ENCODE results near the gene AGPAT2. TPM values are rescaled to one million over a fixed set of nuclear protein-coding genes. Genes with fewer than 3 reads are reported as not detected.

The AGPAT2 gene
- total RNA-seq, 1 experiment from 2014 or later, result 40.2 TPM

- Mint-ChIP-seq H3K9me3 (no peaks in the 10 kb centered on the region), H3K4me1 (peaks cover 10% of the 10 kb centered on the region), H3K27me3 (ENCODE audit: low read depth) (no peaks in the 10 kb centered on the region; the same call in 1 of the 2 replicates), H3K27ac (no peak overlapping the region), H3K36me3 (no peaks in the 10 kb centered on the region), H3K4me3 (no peak overlapping the region)
- ChIA-PET POLR2A (no interaction called here), CTCF (interaction anchor here (2.0 to 4.9 kb wide), 2 partner anchors 19 to 204 kb away, joined by 5 to 44 read pairs; no protein-coding TSS in a partner anchor)
- DNase-seq (ENCODE audit: low spot score) (no peak), ATAC-seq (peak; percentile 9)
- TF ChIP-seq ZNF671 (CRISPR knock-in tag; IDR thresholded peaks at IDR 0.05) (no peak), ZNF232 (CRISPR knock-in tag; IDR thresholded peaks at IDR 0.05) (no peak), E2F5 (CRISPR knock-in tag; IDR thresholded peaks at IDR 0.05) (no peak), JAZF1 (CRISPR knock-in tag; IDR thresholded peaks at IDR 0.05) (no peak), NFYB (CRISPR knock-in tag; conservative IDR thresholded peaks at IDR 0.05; ENCODE audit: low read depth) (no peak), MLX (CRISPR knock-in tag; IDR thresholded peaks at IDR 0.05) (no peak), SOX15 (CRISPR knock-in tag; IDR thresholded peaks at IDR 0.05) (no peak), FOXP1 (CRISPR knock-in tag; IDR thresholded peaks at IDR 0.05; ENCODE audit: borderline replicate concordance) (no peak), GRHL2 (CRISPR knock-in tag; IDR thresholded peaks at IDR 0.05; ENCODE audit: insufficient replicate concordance, severe bottlenecking) (no peak), ZBTB21 (CRISPR knock-in tag; IDR thresholded peaks at IDR 0.05; ENCODE audit: borderline replicate concordance) (no peak), JUN (CRISPR knock-in tag; IDR thresholded peaks at IDR 0.05) (no peak), NR1H2 (CRISPR knock-in tag; IDR thresholded peaks at IDR 0.05) (no peak), CBFB (CRISPR knock-in tag; IDR thresholded peaks at IDR 0.05; ENCODE audit: low read depth) (no peak)
Measured at GRCh38 chr9:136691316-136692184, 4.3 kb upstream of the AGPAT2 start.

GRCh38 chr9:136690806-136691261 lies 3.6 kb upstream of the AGPAT2 start:
- no peak for DNase-seq (ENCODE audit: low spot score)
- no peak overlapping the region for H3K27ac Mint-ChIP-seq
- H3K4me3 Mint-ChIP-seq, result no peak overlapping the region
- H3K36me3 Mint-ChIP-seq, result no peaks in the 10 kb centered on the region
- ChIA-PET POLR2A (interaction anchor here (0.6 kb wide), 1 partner anchor 210 kb away, joined by 3 read pairs; no protein-coding TSS in a partner anchor), CTCF (interaction anchor here (2.0 to 4.9 kb wide), 2 partner anchors 18 to 203 kb away, joined by 5 to 44 read pairs; no protein-coding TSS in a partner anchor)
- no peaks in the 10 kb centered on the region; the same call in 1 of the 2 replicates for H3K27me3 Mint-ChIP-seq (ENCODE audit: low read depth)
- no peaks in the 10 kb centered on the region for H3K9me3 Mint-ChIP-seq
- H3K4me1 Mint-ChIP-seq, result peaks cover 13% of the 10 kb centered on the region
- ATAC-seq, result no peak
- no peak for TF ChIP-seq ZBTB21 (CRISPR knock-in tag; IDR thresholded peaks at IDR 0.05; ENCODE audit: borderline replicate concordance)
- no peak for TF ChIP-seq ZNF281 (CRISPR knock-in tag; IDR thresholded peaks at IDR 0.05)
- no peak for TF ChIP-seq RORB (CRISPR knock-in tag; IDR thresholded peaks at IDR 0.05)
- TF ChIP-seq ZNF532 (CRISPR knock-in tag; IDR thresholded peaks at IDR 0.05; ENCODE audit: borderline replicate concordance), result no peak
- no peak for TF ChIP-seq STAT6 (CRISPR knock-in tag; conservative IDR thresholded peaks at IDR 0.05; ENCODE audit: low read depth)
- no peak for TF ChIP-seq USF1 (CRISPR knock-in tag; IDR thresholded peaks at IDR 0.05)
- TF ChIP-seq TEAD1 (CRISPR knock-in tag; IDR thresholded peaks at IDR 0.05), result no peak

Measured in WTC11 (cell line).